ENCODE results near the gene TMX4. TPM values are rescaled to one million over a fixed set of nuclear protein-coding genes. Genes with fewer than 3 reads are reported as not detected.

TMX4 gene
- total RNA-seq, 1 donor from 2014 or later, result 35.7 TPM

- no peaks in the 10 kb centered on the region for H3K9me3 ChIP-seq
- H3K36me3 ChIP-seq, result no peaks in the 10 kb centered on the region
- no peak for ATAC-seq
- no peaks in the 10 kb centered on the region for H3K27me3 ChIP-seq (ENCODE audit: low read depth)
- H3K27ac ChIP-seq, result no peak overlapping the region
- no peaks in the 10 kb centered on the region for H3K4me1 ChIP-seq
- intact Hi-C loops (cut with DNase I), result no loop called here
- TF ChIP-seq, protein P1, sequence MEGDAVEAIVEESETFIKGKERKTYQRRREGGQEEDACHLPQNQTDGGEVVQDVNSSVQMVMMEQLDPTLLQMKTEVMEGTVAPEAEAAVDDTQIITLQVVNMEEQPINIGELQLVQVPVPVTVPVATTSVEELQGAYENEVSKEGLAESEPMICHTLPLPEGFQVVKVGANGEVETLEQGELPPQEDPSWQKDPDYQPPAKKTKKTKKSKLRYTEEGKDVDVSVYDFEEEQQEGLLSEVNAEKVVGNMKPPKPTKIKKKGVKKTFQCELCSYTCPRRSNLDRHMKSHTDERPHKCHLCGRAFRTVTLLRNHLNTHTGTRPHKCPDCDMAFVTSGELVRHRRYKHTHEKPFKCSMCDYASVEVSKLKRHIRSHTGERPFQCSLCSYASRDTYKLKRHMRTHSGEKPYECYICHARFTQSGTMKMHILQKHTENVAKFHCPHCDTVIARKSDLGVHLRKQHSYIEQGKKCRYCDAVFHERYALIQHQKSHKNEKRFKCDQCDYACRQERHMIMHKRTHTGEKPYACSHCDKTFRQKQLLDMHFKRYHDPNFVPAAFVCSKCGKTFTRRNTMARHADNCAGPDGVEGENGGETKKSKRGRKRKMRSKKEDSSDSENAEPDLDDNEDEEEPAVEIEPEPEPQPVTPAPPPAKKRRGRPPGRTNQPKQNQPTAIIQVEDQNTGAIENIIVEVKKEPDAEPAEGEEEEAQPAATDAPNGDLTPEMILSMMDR (IDR thresholded peaks at IDR 0.05), result no peak
- no peak overlapping the region for H3K4me3 ChIP-seq
- no peak for DNase-seq
Measured at GRCh38 chr20:7933346-7933745, 86.2 kb downstream of the TMX4 start.

GRCh38 chr20:7930343-7930742 lies 89.2 kb downstream of the TMX4 start:
- Histone ChIP-seq H3K27me3 (ENCODE audit: low read depth) (no peaks in the 10 kb centered on the region), H3K36me3 (no peaks in the 10 kb centered on the region), H3K27ac (no peak overlapping the region), H3K9me3 (no peaks in the 10 kb centered on the region), H3K4me3 (no peak overlapping the region), H3K4me1 (no peaks in the 10 kb centered on the region)
- intact Hi-C loops (cut with DNase I), result no loop called here
- DNase-seq (no peak), ATAC-seq (no peak)
- TF ChIP-seq, protein P1 (IDR thresholded peaks at IDR 0.05), result no peak

Other genes starting within 250 kb of the TMX4 start
- not detected for gene HAO1, start 79.3 kb downstream of the TMX4 start, total RNA-seq
- 6.3 TPM for gene PLCB1, start 112.5 kb upstream of the TMX4 start, total RNA-seq

Data from lower lobe of right lung (tissue), 2 donors.